ENCODE data around the gene SMG7.

Gene SMG7

GRCh38 chr1:183466781-183467180 lies 5.5 kb upstream of the SMG7 start:
- DNase-seq (ENCODE audit: low read depth): no peak
- H3K4me3 ChIP-seq (ENCODE audit: control insufficient read depth, low read depth, low read length): no peak overlapping the region
- TF ChIP-seq CTCF (conservative IDR thresholded peaks at IDR 0.05; ENCODE audit: control insufficient read depth, insufficient read depth, low read depth, low read length): no peak

GRCh38 chr1:183467687-183468086 lies 4.6 kb upstream of the SMG7 start:
- DNase-seq (ENCODE audit: low read depth): peak; percentile 20
- H3K4me3 ChIP-seq (ENCODE audit: control insufficient read depth, low read depth, low read length): no peak overlapping the region
- TF ChIP-seq CTCF (conservative IDR thresholded peaks at IDR 0.05; ENCODE audit: control insufficient read depth, insufficient read depth, low read depth, low read length): no peak

- peak overlapping the region; percentile 82 for H3K4me3 ChIP-seq (ENCODE audit: control insufficient read depth, low read depth, low read length)
- peak; percentile 61 for DNase-seq (ENCODE audit: low read depth)
- TF ChIP-seq CTCF (conservative IDR thresholded peaks at IDR 0.05; ENCODE audit: control insufficient read depth, insufficient read depth, low read depth, low read length): peak; percentile 39
Observed at GRCh38 chr1:183470147-183470960, 1.9 kb upstream of the SMG7 start.

- TF ChIP-seq CTCF (conservative IDR thresholded peaks at IDR 0.05; ENCODE audit: control insufficient read depth, insufficient read depth, low read depth, low read length): no peak
- DNase-seq (ENCODE audit: low read depth): peak; percentile 75
- peak overlapping the region; percentile 82 for H3K4me3 ChIP-seq (ENCODE audit: control insufficient read depth, low read depth, low read length)
Observed at GRCh38 chr1:183470961-183471742, 1.1 kb upstream of the SMG7 start.

- DNase-seq (ENCODE audit: low read depth): peak; percentile 97
- peak overlapping the region; percentile 82 for H3K4me3 ChIP-seq (ENCODE audit: control insufficient read depth, low read depth, low read length)
- no peak for TF ChIP-seq CTCF (conservative IDR thresholded peaks at IDR 0.05; ENCODE audit: control insufficient read depth, insufficient read depth, low read depth, low read length)
Observed at GRCh38 chr1:183471743-183472487, 384 bp upstream of the SMG7 start.

- TF ChIP-seq CTCF (conservative IDR thresholded peaks at IDR 0.05; ENCODE audit: control insufficient read depth, insufficient read depth, low read depth, low read length): no peak
- DNase-seq (ENCODE audit: low read depth): peak; percentile 4
- H3K4me3 ChIP-seq (ENCODE audit: control insufficient read depth, low read depth, low read length): peak overlapping the region; percentile 82
Observed at GRCh38 chr1:183473217-183473536, 878 bp downstream of the SMG7 start.
